Mesodermal cell (in vitro differentiated cells): Measurements from ENCODE around the gene PROSER1.

Source experiments
- H3K27ac ChIP-seq: 2 replicates; pipeline ENCODE4 v1.7.0; 2013; ENCODE audit warnings: mild to moderate bottlenecking, low read depth, low read length, moderate library complexity; ENCODE audit not compliant: severe bottlenecking
- H3K36me3 ChIP-seq: 2 replicates; pipeline ENCODE4 v1.7.1; 2013; ENCODE audit warnings: mild to moderate bottlenecking, low read length, moderate library complexity; ENCODE audit not compliant: control insufficient read depth, insufficient read depth
- H3K4me1 ChIP-seq: one replicate; pipeline ENCODE4 v1.7.1; 2013; ENCODE audit warnings: mild to moderate bottlenecking, low read length; ENCODE audit not compliant: insufficient read depth, control insufficient read depth, poor library complexity, severe bottlenecking
- H3K4me3 ChIP-seq: 2 replicates; pipeline ENCODE4 v1.7.0; 2013; ENCODE audit warnings: low read length, control low read depth, mild to moderate bottlenecking; ENCODE audit not compliant: insufficient read depth, poor library complexity, severe bottlenecking; ENCODE audit errors: extremely low read depth
- H3K9me3 ChIP-seq: 2 replicates; pipeline ENCODE4 v1.7.1; 2013; ENCODE audit warnings: mild to moderate bottlenecking, low read length, moderate library complexity; ENCODE audit not compliant: control insufficient read depth
- WGBS, 2 experiments: methylation state at CpG; one replicate each; pipeline ENCODE4 v1.1.5; 2013; ENCODE audit warnings: missing lambda C conversion rate in 2 of 2; ENCODE audit not compliant: insufficient coverage in 2 of 2; 5-methylcytosine and 5-hydroxymethylcytosine counted together

PROSER1 gene

DNA sequence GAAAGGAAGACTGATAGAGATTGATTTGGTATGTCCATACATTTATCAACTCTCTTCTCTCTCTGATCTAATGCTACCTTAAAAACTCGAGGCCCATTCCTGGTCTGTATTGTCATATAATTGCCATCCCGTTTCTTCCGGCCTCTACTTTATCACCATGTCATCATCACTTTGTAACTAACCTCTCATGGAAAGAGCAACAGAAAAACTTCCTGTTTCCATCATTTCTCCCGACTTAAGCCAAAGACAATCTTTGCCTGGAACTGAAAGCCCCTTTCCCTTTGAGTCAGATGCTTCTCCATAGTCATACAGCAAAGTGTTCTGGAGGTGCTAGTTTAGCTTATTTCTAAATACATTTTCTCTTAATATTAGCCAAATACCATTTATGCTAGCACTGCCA, 44.5 kb downstream of the PROSER1 start:
- Histone ChIP-seq H3K36me3 (no peaks in the 10 kb centered on the region), H3K9me3 (no peaks in the 10 kb centered on the region), H3K4me1 (no peaks in the 10 kb centered on the region), H3K27ac (no peak overlapping the region), H3K4me3 (no peak overlapping the region)
- WGBS, 2 experiments, result 75 to 93% methylated on average over 3 to 4 of the region's 4 CpGs

GRCh38 chr13:38990693-38991092, 47.2 kb downstream of the PROSER1 start, which contains the start of gene STOML3:
STOML3 (minus strand) TSS chr13:38990831; CDS start chr13:38990721, 110 bp downstream.
- no peaks in the 10 kb centered on the region for H3K36me3 ChIP-seq
- no peak within 1 kb of the TSS for H3K27ac ChIP-seq
- peaks cover 4% of the 10 kb centered on the region for H3K4me1 ChIP-seq
- no peak within 1 kb of the TSS for H3K4me3 ChIP-seq
- H3K9me3 ChIP-seq, result no peaks in the 10 kb centered on the region

GRCh38 chr13:38981096-38981495, 56.8 kb downstream of the PROSER1 start:
- H3K9me3 ChIP-seq, result peaks cover 8% of the 10 kb centered on the region
- H3K4me3 ChIP-seq, result no peak overlapping the region
- H3K27ac ChIP-seq, result no peak overlapping the region
- peaks cover 4% of the 10 kb centered on the region for H3K4me1 ChIP-seq
- 67 to 100% methylated on average over 1 to 2 of the region's 2 CpGs for WGBS, 2 experiments
- H3K36me3 ChIP-seq, result no peaks in the 10 kb centered on the region

- Histone ChIP-seq H3K9me3 (peaks cover 8% of the 10 kb centered on the region), H3K4me3 (no peak overlapping the region), H3K27ac (no peak overlapping the region), H3K4me1 (peaks cover 4% of the 10 kb centered on the region), H3K36me3 (no peaks in the 10 kb centered on the region)
- WGBS, 2 experiments, result 25% methylated on average over 1 of the region's 2 CpGs; no CpG with 5 or more reads in 1 of the 2 experiments
Observed at GRCh38 chr13:38980750-38981078, 57.2 kb downstream of the PROSER1 start.

DNA sequence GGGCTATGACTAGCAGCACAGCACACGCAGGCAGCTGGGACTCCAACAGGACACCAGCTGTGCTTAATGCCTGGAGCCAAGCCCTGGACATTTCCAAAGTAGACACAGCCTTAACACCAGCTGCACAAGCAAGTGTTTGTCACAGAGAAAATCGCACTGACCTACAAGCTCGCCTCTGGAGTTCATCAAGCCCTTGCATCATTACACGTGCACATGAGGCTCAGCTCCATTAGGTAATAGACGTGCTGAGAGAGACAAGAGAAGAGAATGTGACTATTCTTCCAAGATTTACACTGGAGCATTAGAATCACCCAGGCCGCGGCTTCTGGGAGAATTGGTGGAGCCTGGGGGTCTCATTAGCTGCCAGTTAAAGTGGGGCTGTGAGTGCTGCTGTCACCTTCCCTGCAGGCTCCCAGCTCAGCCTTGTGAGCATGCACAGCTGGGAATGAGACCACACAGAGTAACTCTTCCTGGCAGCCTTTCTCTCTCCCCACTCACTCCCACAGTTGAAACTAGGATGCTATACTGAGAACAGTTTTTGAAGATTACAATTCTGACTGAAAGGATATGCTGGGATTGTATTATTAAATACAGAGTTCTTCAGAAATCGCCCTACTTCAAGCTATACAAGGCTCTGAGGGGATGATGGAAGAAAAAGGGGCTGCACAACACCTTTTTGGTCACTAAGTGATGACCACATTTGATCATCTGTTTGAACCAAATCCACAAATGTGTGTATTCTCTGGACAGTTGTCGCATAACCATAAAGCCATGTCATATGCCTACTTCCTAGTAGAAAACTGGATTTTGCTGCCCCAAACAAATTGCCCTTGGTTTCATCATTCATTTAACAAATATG, 57.8 kb downstream of the PROSER1 start:
- H3K4me1 ChIP-seq, result peaks cover 4% of the 10 kb centered on the region
- no peaks in the 10 kb centered on the region for H3K36me3 ChIP-seq
- no peak overlapping the region for H3K4me3 ChIP-seq
- no peak overlapping the region for H3K27ac ChIP-seq
- WGBS, 2 experiments, result 66 to 79% methylated on average over 8 of the region's 9 CpGs
- H3K9me3 ChIP-seq, result peaks cover 8% of the 10 kb centered on the region

GRCh38 chr13:38970380-38971051, 67.4 kb downstream of the PROSER1 start:
- H3K9me3 ChIP-seq, result no peaks in the 10 kb centered on the region
- no peaks in the 10 kb centered on the region for H3K4me1 ChIP-seq
- no peaks in the 10 kb centered on the region for H3K36me3 ChIP-seq
- WGBS, 2 experiments, result 91 to 94% methylated on average over 3 to 4 of the region's 4 CpGs
- no peak overlapping the region for H3K27ac ChIP-seq
- no peak overlapping the region for H3K4me3 ChIP-seq

DNA sequence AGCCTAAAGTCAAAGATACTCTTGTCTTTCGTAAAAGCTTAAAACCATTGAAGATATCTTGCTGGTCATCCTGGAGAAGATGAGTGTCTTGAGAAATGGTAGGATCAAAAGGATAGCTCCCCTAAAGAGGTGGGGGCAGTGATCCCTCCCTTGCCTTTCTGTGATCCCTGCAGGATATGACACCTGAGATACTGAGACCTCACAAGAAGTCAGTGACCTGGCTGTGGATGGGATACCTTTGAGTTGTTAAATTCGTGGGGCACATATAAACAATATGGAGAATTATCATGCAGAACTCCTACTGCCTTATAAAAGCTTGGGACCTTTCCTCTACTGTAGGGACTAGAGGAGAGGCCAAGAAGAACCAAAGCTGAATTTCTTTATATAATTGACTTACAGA, 68.7 kb downstream of the PROSER1 start:
- no peaks in the 10 kb centered on the region for H3K9me3 ChIP-seq
- H3K27ac ChIP-seq, result no peak overlapping the region
- no peaks in the 10 kb centered on the region for H3K4me1 ChIP-seq
- H3K4me3 ChIP-seq, result no peak overlapping the region
- no peaks in the 10 kb centered on the region for H3K36me3 ChIP-seq
- 88 to 100% methylated on average over 1 of the region's 2 CpGs for WGBS, 2 experiments

DNA sequence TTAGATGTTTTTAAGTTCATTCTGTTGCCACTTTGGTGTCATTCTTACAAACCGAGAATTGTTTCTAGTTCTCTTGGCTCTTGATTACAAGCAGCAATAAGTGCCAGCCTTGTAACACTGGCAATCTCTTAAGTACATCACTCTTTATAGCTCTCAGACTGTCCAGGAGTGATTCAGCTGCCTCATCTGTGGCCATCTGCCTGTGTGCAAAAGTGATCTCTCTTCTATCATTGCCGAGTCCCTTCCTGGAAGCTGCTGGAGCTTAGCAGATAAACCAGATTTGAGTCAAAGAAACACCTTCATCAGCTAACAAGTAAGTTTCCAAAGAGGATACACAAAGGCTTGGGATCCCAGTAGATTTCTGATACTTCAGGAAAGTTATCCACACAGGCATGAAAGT, 70.4 kb downstream of the PROSER1 start:
- Histone ChIP-seq H3K9me3 (no peaks in the 10 kb centered on the region), H3K4me1 (no peaks in the 10 kb centered on the region), H3K27ac (no peak overlapping the region), H3K4me3 (no peak overlapping the region), H3K36me3 (no peaks in the 10 kb centered on the region)
- 89 to 90% methylated on average over 2 of the region's 2 CpGs for WGBS, 2 experiments

DNA sequence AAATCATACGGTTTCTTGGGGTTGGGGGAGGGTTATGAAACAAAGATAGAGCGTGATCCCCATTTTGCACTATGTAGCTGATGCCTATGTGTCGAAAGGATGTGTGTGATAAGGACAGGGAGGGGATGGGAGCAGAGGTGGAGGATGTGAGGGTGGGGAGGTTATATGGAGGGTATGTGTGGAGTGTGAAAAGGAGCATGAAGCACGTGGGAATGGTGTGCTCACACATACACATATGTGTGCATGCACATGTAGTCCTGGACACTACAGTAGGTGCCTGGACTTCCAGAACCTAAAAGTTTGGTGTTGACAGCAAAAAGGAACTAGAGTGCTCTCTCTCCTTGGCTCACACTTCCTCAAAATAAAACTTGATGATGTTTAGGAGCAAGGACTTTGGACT, 72.6 kb downstream of the PROSER1 start:
- H3K27ac ChIP-seq, result no peak overlapping the region
- H3K36me3 ChIP-seq, result no peaks in the 10 kb centered on the region
- H3K4me1 ChIP-seq, result no peaks in the 10 kb centered on the region
- peaks cover 6% of the 10 kb centered on the region for H3K9me3 ChIP-seq
- no peak overlapping the region for H3K4me3 ChIP-seq
- 80 to 93% methylated on average over 4 of the region's 4 CpGs for WGBS, 2 experiments

- no peak overlapping the region for H3K27ac ChIP-seq
- H3K4me1 ChIP-seq, result no peaks in the 10 kb centered on the region
- peaks cover 6% of the 10 kb centered on the region for H3K9me3 ChIP-seq
- no peak overlapping the region for H3K4me3 ChIP-seq
- H3K36me3 ChIP-seq, result no peaks in the 10 kb centered on the region
Observed at GRCh38 chr13:38960175-38960574, 77.7 kb downstream of the PROSER1 start.
